GM18909 (cell line): ENCODE data around the gene CCND2.

ENCODE experiments used
- ATAC-seq: cut with Tn5 transposase; IDR thresholded peaks from one replicate; pipeline ENCODE4 v1.9.1; 2021; ENCODE audit warnings: mild to moderate bottlenecking; ENCODE audit not compliant: unreplicated experiment, poor library complexity

The CCND2 gene

DNA sequence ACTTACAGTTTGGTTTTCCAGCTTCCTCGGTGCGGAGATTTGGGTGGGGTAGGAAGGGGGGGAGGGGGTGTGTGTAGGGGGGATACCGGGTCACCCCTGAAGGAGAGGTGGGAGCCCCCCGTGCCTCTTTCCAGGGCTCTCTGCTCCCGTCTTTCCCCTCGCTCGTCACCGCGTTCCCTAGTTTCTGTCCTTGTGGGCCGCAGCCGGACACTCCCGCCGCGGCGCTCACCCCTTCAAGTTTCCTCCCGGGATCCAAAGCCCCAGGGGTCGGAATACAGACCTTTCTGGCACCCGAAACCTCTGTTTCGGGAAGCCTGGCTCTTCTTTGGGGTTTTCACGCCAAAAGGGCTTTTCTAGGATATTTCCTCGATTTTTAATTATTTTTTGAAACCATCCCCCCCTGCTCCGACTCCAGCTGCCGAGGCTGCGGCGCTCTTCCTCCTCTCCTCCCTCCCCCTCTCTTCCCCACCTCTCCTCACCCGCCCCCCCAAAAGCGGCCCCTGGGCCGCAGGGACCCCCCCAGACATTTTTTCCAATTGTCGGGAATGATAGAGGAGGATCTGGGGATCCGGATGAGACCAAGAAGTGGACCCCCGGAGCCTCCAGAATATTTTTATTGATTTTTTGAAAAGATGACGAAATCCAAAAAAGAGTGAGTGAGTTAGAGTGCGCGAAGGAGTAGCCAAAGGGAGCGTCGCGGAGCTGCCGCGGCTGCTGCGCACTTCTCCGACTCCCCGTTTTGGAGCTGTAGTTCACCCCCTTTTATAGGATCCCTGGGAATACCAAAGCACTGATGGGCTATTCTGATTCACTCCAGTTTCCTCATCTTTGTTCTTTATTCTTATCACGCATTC is 1.7 kb downstream of the CCND2 start:
- no peak for ATAC-seq

DNA sequence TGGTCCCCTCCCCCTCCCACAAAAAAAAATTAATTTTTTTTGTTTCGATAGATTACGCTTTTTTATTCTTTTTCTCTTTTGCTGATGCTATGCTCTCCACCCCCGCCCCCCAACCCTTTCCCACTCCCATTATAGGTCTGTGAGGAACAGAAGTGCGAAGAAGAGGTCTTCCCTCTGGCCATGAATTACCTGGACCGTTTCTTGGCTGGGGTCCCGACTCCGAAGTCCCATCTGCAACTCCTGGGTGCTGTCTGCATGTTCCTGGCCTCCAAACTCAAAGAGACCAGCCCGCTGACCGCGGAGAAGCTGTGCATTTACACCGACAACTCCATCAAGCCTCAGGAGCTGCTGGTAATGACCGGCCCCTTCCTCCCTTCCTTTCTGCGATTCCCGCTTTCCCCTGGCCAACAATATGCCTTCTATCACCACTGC is 2.3 kb downstream of the CCND2 start:
- no peak for ATAC-seq

DNA sequence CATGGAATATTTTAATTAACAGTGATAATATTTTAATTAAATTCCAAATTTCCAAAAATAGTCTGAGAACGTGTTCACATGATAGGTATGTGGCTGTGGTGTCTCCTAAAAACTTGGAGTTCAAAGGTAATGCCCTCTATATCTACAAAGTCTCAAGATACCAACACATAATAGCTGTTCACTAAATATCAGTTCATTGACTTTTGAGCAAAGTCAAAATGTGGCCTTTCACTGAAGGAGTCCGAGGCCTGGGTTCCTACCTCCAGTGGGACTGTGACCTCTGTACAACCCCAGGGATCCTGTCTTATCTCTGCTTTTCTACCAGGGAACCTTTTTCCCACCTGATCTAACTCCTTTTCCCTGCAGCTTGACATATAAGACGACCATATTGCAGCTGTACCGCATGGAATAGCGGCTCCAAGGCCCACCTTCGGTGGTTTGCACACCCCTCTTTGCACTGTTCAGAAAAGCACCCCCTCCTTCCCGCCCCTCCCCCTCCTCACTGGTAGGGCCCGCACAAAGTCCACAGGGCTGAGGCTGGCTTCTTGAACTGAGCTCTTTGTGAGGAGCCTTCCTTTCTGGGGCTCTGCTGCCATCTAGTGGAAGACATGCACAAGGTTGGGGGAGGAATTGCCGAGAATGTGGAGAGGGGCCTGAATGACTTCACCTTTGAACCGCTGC is 3.1 kb downstream of the CCND2 start:
- peak; percentile 38 for ATAC-seq

DNA sequence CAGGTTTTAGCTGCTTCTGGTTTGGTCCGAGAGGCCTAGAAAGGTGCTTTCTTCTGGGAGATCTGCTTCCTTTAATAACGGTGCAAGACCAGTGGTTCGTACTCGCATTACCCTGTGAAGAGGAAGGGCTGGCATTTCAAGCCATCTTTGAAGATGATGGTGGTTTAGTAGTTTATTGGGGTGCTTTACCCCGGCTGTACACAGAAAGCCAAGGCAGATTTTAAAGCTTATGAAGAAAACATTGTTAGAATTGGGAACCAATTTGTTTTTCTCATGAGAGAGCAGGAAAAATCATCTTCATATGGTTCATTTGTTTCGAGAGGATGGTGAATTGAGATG is 3.6 kb downstream of the CCND2 start:
- no peak for ATAC-seq

DNA sequence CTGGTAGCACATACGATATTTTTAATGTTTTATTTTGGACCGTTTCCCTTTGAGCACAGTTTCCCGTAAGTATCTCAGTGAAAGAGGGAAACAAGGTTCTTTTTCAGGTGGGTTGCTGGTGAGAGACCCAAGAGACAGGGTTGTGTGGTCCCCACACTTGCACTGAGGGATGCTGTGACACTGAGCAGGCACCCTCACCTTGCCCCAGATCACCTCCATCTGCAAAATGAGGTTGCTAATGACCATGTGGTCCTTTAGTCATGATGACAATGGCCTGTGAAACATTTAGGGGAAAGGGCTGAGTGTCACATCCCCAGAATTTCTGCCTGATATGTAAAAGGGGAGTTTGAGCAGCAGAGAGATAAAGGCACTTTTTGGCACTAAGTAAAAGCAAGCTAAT is 4.3 kb downstream of the CCND2 start:
- no peak for ATAC-seq

DNA sequence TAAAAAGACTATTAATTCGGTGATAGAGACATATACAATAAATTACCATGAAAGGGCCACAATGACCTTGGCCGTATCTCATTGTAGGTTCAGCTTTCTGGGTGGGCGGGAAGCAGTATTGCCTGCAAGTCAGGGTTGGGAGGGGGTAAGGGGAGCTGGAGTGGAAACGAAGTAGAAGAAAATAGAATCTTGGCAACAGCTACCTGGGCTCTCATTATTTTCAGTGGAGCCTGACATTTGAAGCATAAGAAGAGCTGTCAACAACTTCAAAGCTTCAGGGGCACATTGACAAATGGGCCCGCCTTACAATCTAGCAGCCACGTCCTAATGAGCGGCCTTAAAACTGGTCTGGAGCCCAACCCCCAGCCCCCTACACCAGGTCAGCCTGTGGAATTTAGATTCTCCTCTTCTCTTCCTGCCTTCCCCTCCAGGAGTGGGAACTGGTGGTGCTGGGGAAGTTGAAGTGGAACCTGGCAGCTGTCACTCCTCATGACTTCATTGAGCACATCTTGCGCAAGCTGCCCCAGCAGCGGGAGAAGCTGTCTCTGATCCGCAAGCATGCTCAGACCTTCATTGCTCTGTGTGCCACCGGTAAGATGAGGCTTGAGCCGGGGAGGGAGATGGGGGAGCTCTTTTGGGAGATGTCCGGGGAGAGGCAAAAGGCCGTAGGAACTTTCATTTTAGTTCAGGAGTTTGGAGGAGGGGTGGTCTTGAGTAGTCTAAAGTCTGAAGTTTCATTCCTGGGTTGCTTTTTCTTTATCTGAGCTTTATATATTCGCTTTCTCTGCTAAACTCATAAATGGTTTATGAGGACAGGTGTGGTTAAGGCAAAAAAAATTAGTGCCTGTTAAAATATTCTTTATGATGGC is 5.0 kb downstream of the CCND2 start:
- no peak for ATAC-seq

DNA sequence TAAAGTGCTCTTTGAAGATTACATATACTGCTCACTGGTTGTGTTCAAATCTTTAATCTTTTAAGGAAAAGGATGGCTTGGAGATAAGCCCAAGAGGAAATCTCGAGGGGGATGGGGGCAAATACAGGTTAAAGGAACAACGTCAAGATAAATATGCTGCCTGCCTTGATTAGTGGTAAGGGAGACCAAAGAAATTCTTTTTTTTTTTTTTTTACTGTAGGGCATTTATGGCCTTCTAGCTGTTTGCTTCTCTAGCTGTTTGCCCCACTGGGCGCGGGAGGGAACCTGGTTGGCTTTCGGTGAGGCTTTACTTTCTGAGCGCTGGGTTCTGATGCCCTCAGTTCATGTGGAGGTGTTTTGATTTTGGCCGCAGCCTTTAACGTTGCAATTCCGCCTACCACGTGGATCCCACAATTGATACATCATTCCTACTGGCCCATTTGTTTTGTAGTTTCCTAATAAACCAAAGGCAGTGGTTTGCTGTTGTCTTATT is 5.7 kb downstream of the CCND2 start:
- ATAC-seq, result no peak

DNA sequence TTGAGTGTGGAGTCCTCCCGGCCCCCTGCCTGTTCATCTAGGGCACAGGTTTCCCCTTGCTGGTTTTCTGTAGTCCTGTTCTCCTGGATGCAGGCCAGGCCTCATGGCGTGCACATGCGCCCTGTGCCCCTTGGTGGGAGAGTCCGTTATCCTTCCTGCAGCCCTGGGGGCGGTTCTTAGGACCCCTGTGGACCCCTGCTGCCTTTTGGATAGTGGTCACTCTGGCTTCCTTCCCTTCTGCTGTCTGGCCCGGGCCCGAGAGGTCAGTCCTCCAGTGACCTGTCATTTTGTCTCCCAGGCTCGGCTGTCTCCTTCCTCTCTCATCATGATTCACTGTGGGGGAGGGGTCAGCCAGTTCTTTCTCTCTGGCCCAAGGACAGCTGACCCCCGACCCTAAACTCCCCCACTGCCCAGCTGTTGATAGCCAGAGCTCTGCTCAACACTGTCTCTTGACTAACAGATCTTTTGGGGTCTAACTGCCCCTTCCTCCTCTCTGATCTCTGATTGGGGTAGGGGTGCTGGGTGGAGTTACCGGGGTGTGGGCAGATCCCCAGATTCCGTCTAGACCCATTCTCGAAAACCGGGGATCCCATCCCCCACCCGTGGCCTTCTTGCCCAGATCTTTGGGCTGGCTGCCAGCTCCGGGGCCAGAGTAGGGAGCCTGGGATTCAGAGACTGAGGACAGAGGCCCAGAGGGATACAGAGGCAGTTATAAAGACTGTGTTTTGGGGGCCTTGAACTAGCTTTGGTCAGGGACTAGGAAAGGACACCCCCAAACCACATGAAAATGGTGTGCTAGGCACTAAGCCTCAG is 7.0 kb downstream of the CCND2 start:
- no peak for ATAC-seq

DNA sequence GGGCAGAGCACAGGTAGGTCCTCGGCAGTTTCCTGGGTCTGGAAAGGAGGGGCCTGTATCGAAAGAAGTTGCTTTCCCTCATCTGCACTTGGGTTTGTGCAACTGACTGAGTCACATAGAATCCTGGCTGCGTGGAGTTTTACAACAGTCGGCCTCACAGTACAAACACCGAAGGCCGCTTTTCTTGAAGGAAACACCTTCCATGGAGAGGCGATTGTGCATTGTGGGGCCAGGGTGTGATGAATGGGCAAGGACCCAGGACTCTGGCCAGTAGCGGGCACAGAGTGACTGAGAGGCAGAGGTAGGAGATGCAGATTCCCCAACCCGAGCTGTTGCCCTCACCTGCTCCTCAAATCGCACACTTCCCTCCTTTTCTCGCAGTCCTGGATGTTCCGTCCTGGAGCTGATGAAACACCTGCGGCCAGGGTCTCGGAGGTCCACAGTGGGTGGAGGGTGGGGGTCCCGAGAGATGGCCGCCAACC is 7.7 kb downstream of the CCND2 start:
- ATAC-seq, result no peak

DNA sequence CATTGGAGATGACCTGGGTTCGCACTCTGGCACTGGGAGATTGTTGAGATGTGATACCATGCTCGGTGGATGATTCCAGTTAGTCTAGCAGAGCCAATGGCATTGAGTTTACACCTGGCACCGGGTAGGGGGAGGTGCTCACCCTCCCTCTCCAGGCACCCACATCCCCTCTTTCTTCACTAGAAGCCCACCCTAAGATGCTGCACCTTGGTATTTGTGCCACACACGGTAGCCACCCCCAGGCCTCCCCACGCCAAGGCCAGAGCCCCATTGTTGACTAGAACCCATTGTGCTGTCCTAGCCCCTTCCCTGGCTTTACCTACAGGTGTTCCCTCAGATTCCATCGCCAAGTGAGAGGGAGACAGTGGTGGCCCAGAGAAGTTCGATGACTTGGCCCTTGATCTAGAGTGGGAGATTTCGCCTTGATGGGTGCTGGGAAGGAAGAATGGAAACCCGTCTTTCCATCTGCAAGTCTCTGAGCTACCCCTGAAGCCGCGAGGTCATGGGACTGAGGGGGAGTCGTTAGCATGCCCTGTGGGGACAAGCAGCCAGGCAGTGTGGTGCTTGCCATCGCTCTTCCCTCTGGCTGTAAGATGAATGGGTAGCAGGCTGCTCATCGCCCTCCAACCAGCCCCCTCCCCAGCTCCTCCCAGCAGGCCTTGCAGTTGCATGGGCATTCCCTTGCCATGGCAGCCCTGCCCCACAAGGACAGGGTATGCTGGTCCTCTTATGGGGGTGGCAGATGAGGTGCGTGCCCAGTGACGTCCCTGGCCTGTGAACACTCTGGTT is 8.7 kb downstream of the CCND2 start:
- ATAC-seq, result no peak

DNA sequence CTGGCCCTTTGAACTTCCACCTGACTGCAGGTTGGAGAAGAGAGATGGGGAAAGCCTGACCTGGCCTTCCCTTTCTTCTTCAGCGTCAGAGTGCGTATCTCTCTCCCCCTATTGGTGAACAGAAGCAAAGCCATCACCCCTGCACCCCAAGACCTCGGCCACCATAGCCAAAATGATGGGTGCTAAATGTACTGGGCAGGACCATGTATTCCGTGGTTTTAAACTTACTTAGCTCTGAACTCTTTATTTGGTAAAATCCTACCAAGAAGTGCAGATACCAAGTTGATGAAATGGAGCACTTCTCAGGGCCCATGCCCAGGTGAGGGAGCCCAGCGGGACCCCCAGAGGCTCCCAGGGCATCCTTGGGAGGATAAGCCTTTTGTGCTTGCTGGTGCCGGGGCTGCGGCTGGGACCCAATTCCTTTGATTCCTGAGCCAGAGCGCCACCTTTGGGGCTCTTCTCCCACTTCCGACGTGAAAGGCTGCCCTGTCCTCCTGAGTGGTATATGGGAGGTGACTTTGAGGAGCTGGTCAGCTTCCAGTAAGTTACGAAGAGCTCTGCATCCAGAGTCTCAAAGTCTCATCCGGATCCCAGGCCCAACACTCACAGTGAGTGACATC is 9.4 kb downstream of the CCND2 start:
- ATAC-seq, result no peak

DNA sequence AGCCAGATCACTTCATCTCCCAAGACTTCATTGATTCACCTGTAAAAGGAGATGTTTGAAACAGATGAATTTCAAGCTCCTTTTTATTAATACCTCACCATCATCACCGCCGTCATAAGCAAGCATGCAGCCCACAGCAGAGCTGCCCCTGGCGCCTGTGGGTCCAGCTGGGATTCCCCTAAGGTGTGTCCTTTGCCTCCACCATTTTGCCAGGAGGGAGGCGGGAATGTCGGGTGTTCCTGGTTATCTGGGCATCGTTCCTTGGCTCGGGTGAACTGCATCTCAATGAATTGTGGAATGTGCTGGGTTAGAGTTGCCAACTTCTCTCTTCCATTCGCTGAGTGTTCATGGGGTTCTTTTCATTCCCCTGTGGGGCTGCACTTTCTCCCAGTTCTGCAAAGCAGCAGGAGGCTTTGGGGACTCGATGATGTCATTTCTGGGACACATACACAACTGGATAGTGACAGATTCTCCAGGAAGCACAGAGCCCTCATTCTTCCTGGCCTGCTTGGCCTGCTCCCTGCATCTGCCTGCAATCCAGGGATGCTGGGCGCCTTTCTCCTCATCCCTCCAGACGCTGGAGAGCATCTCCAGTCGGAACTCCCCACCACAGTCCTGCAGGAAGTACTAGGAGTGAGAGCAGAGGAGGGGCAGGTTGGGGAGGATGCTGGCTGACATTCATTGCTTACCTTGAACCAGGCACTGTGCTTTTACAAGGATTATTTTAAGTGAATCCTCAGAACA is 10.1 kb downstream of the CCND2 start:
- no peak for ATAC-seq

DNA sequence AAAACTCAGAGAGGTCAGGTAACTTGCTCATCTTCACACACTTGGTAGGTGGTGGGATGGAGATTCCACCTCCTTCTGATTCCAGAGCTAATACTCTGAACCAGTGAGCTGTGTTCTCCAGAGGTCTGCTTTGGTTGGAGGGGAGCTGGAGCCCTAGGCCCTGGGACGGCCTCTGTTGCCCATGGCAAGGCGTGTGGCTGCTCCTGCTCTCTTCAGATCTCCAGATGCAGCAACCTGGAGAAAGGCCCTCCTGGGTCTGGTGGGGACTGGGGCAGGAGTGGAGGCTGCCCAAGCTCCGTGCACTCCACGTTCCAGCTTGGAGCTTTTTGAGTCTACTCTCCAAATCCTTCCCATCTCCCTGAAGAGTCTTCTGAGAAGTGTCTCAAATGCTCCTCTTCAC is 10.7 kb downstream of the CCND2 start:
- no peak for ATAC-seq

DNA sequence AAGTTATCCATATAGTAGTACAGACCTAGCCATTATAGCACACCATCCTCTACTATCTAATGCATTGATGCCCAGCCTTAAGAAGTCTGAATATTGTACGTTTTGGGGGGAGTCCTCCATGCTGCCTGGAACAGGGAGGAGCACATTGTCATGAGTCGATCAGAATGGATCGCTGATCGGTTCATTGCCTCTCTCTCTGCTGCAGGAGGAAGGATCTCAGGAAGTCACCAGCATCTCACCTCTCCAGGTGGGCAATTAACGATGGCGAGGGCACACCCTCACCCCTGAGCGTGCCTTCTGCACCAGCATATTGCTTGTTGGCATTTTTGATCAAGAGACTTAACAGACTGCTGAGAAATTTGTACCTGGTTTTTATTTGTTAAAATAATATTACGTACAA is 11.5 kb downstream of the CCND2 start:
- ATAC-seq, result no peak

DNA sequence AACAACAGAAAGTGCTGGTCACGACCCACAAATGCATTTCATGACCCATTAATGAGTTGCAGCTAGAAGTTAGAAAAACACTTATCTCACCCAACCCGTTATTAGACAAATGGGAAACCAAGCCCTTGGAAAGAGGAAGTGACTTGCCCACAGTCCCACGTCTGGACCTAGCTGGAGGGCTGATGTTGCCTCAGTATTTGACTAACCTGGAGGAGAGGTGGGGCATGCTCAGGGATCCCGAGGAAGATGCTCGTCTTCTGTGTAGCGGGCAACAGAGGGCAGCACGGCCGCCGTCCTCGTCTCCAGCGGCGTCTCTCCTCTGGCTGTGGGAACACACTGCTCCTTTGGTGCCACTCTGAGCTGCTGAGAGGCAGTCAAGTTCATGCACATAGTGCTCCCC is 12.7 kb downstream of the CCND2 start:
- ATAC-seq, result no peak

DNA sequence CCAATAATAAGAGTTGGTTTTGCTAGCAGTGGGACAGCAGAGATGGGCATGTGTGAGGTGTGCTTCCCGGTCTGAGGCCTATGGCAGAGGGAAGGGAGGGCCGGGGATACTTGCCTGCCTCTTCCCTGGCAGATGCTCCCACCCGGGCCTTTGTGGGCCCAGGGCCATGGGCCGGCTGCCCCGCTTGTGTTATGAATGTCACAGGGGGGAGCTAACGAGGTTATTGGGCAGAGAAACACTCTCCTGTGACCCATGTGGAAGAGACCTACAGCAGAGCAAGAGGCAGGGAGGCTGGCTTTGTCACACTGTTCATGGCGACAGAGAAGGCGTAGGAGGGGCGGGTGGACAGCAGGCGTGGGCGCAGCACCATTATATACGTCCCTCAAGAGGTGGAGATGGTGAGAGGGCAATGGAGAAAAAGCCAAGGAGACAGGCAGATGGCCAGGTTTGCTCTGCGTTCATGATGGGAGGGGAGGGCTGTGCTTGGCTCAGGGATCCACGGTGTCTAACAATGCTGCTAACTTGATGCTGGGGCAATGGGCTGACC is 13.3 kb downstream of the CCND2 start:
- no peak for ATAC-seq

DNA sequence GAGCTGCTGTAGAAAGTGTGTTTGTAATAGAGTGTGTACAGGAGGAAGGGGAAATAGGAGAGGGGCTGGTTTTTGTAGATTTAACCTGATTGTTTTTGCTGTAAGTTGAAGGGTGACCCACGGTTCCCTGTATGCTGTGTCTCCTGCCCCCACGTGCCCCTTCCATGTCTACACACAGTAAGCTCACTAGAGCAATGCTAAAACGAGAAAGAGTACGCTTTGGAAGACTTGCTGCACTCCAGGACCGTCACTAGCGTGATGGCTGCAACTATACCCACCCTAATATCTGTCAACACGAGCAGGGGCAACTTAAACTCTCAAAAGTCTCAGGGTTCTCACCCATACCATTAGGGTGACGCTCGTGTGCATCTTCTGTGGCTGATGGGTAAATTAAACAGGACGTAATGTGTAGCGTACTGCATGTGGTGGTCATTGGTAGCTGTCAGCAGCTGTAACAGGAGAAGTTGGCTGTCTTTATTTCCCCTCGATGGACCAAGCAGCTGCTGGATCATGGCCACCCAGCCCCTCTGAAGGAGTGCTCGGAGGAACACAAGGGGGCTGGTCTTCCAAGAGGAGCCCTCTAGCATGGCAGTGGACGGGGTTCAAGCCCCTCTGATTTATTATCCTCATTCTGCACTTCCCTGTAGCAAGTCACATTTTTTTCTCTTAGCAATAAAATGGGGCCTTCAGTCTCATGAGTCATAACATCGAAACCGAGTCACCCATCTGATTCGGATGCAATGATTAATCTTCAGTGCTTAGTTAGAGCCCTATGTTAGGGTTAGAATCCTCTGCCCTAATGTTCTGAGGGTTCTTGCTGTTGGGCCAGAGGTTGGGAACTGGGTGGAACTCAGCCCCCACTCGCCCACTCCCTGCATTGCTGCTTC is 14.0 kb downstream of the CCND2 start:
- no peak for ATAC-seq
